Liver (tissue), 9 donors: ENCODE measurements around the gene NDUFA11. TPM values are rescaled to one million over a fixed set of nuclear protein-coding genes. Genes with fewer than 3 reads are reported as not detected.
"Not testable (repeated sequence)": the region's sequence is repeated elsewhere in the genome, so short reads cannot be mapped to it uniquely, and the experiment has no call there.

ENCODE experiments used
- DNase-seq: peaks from one replicate; pipeline ENCODE4 v3.0.0-alpha.2; 2017; ENCODE audit warnings: low spot score
- H3K27ac ChIP-seq, 2 donors: one replicate each; pipeline ENCODE4 v1.7.0; 2013; ENCODE audit warnings: inconsistent platforms in 2 of 2, low read length in 2 of 2, control low read depth in 1 of 2, low read depth in 1 of 2, mild to moderate bottlenecking in 1 of 2
- H3K27me3 ChIP-seq, 4 donors: one replicate each; pipeline versions ENCODE4 v1.6.1 to v1.7.0; 2013; ENCODE audit warnings: low read length in 3 of 4, inconsistent platforms in 1 of 4, mild to moderate bottlenecking in 1 of 4, moderate library complexity in 1 of 4; ENCODE audit not compliant: control insufficient read depth in 4 of 4, insufficient read depth in 4 of 4
- H3K36me3 ChIP-seq, 4 donors: one replicate each; pipeline versions ENCODE4 v1.6.1 to v1.7.0; 2013; ENCODE audit warnings: low read length in 3 of 4, mild to moderate bottlenecking in 3 of 4, low read depth in 1 of 4, moderate library complexity in 1 of 4; ENCODE audit not compliant: control insufficient read depth in 4 of 4, insufficient read depth in 3 of 4
- H3K4me1 ChIP-seq, 4 donors: one replicate each; pipeline versions ENCODE4 v1.6.1 to v1.7.0; 2013; ENCODE audit warnings: low read length in 3 of 4, mild to moderate bottlenecking in 3 of 4, moderate library complexity in 1 of 4; ENCODE audit not compliant: control insufficient read depth in 4 of 4, insufficient read depth in 4 of 4
- H3K4me3 ChIP-seq, 3 donors: one replicate each; pipeline versions ENCODE4 v1.6.1 to v1.7.0; 2013; ENCODE audit warnings: low read length in 3 of 3, control low read depth in 1 of 3, low read depth in 1 of 3, mild to moderate bottlenecking in 1 of 3
- H3K9ac ChIP-seq, 2 donors: one replicate each; pipeline ENCODE4 v1.7.0; 2013; ENCODE audit warnings: low read length in 2 of 2, mild to moderate bottlenecking in 2 of 2, moderate library complexity in 2 of 2, control low read depth in 1 of 2, low read depth in 1 of 2
- H3K9me3 ChIP-seq, 4 donors: one replicate each; pipeline versions ENCODE4 v1.6.1 to v1.7.0; 2013; ENCODE audit warnings: low read length in 3 of 4; ENCODE audit not compliant: control insufficient read depth in 4 of 4
- EGR1 ChIP-seq, 2 donors: IDR thresholded peaks; 2 replicates each; pipeline ENCODE4 v1.6.1; 2016 to 2018; ENCODE audit warnings: antibody characterized with exemption in 2 of 2, low read depth in 2 of 2
- FOXA1 ChIP-seq: IDR thresholded peaks from 2 replicates; pipeline ENCODE4 v1.6.1; 2016; ENCODE audit warnings: antibody characterized with exemption
- FOXA2 ChIP-seq: IDR thresholded peaks from 2 replicates; pipeline ENCODE4 v1.6.1; 2016; ENCODE audit warnings: antibody characterized with exemption
- GABPA ChIP-seq, 2 donors: IDR thresholded peaks in 1 of 2; conservative IDR thresholded peaks in 1 of 2; 2 replicates each; pipeline ENCODE4 v1.6.1; 2016; ENCODE audit warnings: antibody characterized with exemption in 2 of 2, mild to moderate bottlenecking in 1 of 2, moderate library complexity in 1 of 2
- HNF4A ChIP-seq, 2 donors: conservative IDR thresholded peaks; 2 replicates each; pipeline ENCODE4 v1.6.1; 2016; ENCODE audit warnings: antibody characterized with exemption in 2 of 2, mild to moderate bottlenecking in 2 of 2
- HNF4G ChIP-seq: IDR thresholded peaks from 2 replicates; pipeline ENCODE4 v1.6.1; 2016; ENCODE audit warnings: antibody characterized with exemption
- NR2F2 ChIP-seq: IDR thresholded peaks from 2 replicates; pipeline ENCODE4 v1.6.1; 2016; ENCODE audit warnings: antibody characterized with exemption
- REST ChIP-seq: IDR thresholded peaks from 2 replicates; pipeline ENCODE4 v1.6.1; 2016; ENCODE audit warnings: antibody characterized with exemption, mild to moderate bottlenecking
- WGBS: extraction: QIAGEN DNeasy Blood & Tissue Kit; methylation state at CpG from one replicate; pipeline ENCODE4 v1.1.7; 2013; 5-methylcytosine and 5-hydroxymethylcytosine counted together
- polyA plus RNA-seq, 2 donors: library from polyadenylated mRNA; stranded (reverse) in 1 of 2; unstranded in 1 of 2; fragments of 200-250 nt in 1 of 2; fragments of >200 nt in 1 of 2; fragmentation: Nextera tagmentation in 1 of 2; extraction: Ambion mirVana in 1 of 2; gene quantifications; one replicate each; pipeline versions ENCODE4 v1.2.1 to v1.2.3, GENCODE V29; 2013 to 2015
- total RNA-seq, 2 donors: library from RNA; depleted of rRNA; stranded (reverse); fragments of >200 nt; gene quantifications; one replicate each; pipeline ENCODE4 v1.2.3, GENCODE V29; 2014
- TF ChIP-seq, protein P1 (sequence below): IDR thresholded peaks from 2 replicates; pipeline ENCODE4 v1.6.1; 2016; ENCODE audit warnings: antibody characterized with exemption
- TF ChIP-seq, protein P2 (sequence below): IDR thresholded peaks from 2 replicates; pipeline ENCODE4 v1.6.1; 2016; ENCODE audit warnings: antibody characterized with exemption
- TF ChIP-seq, protein P3 (sequence below): fragments of 150-350 bp; IDR thresholded peaks from 2 replicates; pipeline ENCODE4 v1.5.1; 2017; ENCODE audit warnings: improper control_type of control experiment, low read depth, low read length; ENCODE audit not compliant: missing input control
- TF ChIP-seq, protein P4 (sequence below): IDR thresholded peaks from 2 replicates; pipeline ENCODE4 v1.6.1; 2016; ENCODE audit warnings: antibody characterized with exemption
- donor health status: healthy.
- donor health status: healthy.
- donor health status: healthy.
- donor health status: healthy.
- donor health status: healthy.

Gene NDUFA11
- total and polyA plus RNA-seq, 4 donors: 127 to 394 (median 226) TPM

DNA sequence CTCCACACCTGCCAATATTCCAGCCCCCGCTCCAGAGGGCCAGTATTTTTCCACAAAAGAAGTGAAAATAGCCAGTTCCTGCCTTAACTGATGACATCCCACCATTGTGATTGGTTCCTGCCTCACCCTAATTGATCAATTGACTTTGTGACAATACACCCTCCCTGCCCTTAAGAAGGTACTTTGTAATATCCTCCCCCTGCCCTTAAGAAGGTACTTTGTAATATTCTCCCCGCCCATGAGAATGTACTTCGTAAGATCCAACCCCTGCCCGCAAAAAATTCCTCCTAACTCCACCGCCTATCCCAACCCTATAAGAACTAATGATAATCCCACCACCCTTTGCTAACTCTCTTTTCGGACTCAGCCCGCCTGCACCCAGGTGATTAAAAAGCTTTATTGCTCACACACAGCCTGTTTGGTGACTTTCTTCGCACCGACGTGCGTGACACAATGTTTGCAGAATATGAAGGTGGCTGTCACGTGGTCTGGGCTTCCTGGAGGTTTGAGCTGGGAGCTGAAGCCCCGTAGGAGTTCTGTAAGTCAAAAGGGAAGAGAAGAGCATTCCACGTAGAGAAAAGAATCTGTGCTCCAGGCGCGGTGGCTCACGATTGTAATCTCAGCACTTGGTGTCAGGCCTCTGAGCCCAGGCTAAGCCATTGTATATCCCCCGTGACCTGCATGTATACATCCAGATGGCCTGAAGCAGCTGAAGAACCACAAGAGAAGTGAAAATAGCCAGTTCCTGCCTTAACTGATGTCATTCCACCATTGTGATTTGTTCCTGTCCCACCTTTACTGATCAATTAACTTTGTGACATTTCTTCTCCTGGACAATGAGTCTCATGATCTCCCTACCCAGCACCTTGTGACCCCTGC is 46.1 kb downstream of the NDUFA11 start:
- Histone ChIP-seq H3K9me3 (no peaks in the 10 kb centered on the region), H3K4me1 (no peaks in the 10 kb centered on the region), H3K36me3 (no peaks in the 10 kb centered on the region), H3K4me3 (no peak overlapping the region), H3K27ac (no peak overlapping the region), H3K27me3 (no peaks in the 10 kb centered on the region), H3K9ac (no peak overlapping the region)
- 96% methylated on average over 18 of the region's 18 CpGs for WGBS
- TF ChIP-seq FOXA2: no peak
- TF ChIP-seq, protein P1, sequence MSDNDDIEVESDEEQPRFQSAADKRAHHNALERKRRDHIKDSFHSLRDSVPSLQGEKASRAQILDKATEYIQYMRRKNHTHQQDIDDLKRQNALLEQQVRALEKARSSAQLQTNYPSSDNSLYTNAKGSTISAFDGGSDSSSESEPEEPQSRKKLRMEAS: no peak
- no peak for TF ChIP-seq FOXA1
- TF ChIP-seq HNF4A (conservative IDR thresholded peaks at IDR 0.05): no peak
- no peak for TF ChIP-seq REST
- no peak for TF ChIP-seq EGR1 (IDR thresholded peaks at IDR 0.05; ENCODE audit: low read depth in 2 of 2)
- no peak for TF ChIP-seq GABPA (IDR thresholded peaks at IDR 0.05 in 1 of 2, conservative IDR thresholded peaks at IDR 0.05 in 1 of 2)
- TF ChIP-seq, protein P2, sequence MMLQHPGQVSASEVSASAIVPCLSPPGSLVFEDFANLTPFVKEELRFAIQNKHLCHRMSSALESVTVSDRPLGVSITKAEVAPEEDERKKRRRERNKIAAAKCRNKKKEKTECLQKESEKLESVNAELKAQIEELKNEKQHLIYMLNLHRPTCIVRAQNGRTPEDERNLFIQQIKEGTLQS: no peak
- TF ChIP-seq, protein P3, sequence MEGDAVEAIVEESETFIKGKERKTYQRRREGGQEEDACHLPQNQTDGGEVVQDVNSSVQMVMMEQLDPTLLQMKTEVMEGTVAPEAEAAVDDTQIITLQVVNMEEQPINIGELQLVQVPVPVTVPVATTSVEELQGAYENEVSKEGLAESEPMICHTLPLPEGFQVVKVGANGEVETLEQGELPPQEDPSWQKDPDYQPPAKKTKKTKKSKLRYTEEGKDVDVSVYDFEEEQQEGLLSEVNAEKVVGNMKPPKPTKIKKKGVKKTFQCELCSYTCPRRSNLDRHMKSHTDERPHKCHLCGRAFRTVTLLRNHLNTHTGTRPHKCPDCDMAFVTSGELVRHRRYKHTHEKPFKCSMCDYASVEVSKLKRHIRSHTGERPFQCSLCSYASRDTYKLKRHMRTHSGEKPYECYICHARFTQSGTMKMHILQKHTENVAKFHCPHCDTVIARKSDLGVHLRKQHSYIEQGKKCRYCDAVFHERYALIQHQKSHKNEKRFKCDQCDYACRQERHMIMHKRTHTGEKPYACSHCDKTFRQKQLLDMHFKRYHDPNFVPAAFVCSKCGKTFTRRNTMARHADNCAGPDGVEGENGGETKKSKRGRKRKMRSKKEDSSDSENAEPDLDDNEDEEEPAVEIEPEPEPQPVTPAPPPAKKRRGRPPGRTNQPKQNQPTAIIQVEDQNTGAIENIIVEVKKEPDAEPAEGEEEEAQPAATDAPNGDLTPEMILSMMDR: no peak
- no peak for TF ChIP-seq HNF4G
- TF ChIP-seq, protein P4, sequence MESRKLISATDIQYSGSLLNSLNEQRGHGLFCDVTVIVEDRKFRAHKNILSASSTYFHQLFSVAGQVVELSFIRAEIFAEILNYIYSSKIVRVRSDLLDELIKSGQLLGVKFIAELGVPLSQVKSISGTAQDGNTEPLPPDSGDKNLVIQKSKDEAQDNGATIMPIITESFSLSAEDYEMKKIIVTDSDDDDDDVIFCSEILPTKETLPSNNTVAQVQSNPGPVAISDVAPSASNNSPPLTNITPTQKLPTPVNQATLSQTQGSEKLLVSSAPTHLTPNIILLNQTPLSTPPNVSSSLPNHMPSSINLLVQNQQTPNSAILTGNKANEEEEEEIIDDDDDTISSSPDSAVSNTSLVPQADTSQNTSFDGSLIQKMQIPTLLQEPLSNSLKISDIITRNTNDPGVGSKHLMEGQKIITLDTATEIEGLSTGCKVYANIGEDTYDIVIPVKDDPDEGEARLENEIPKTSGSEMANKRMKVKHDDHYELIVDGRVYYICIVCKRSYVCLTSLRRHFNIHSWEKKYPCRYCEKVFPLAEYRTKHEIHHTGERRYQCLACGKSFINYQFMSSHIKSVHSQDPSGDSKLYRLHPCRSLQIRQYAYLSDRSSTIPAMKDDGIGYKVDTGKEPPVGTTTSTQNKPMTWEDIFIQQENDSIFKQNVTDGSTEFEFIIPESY: no peak
- TF ChIP-seq NR2F2: no peak
- no peak for DNase-seq

DNA sequence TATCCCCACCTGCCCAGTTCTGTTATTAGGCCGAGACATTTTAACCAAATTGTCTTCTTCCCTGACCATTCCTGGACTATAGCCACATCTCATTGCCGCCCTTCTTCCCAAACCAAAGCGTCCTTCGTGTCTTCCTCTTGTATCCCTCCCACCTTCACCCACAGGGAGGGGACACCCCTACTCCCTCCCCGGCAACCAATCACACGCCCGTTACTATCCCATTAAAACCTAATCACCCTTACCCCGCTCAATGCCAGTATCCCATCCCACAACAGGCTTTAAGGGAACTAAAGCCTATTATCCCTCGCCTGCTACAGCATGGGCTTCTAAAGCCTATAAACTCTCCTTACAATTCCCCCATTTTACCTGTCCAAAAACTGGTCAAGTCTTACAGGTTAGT is 48.4 kb downstream of the NDUFA11 start:
- not testable (repeated sequence) for H3K9me3 ChIP-seq, H3K4me3 ChIP-seq, H3K36me3 ChIP-seq, DNase-seq, H3K27ac ChIP-seq, H3K9ac ChIP-seq, H3K4me1 ChIP-seq, H3K27me3 ChIP-seq
- WGBS: 92% methylated on average over 9 of the region's 9 CpGs

DNA sequence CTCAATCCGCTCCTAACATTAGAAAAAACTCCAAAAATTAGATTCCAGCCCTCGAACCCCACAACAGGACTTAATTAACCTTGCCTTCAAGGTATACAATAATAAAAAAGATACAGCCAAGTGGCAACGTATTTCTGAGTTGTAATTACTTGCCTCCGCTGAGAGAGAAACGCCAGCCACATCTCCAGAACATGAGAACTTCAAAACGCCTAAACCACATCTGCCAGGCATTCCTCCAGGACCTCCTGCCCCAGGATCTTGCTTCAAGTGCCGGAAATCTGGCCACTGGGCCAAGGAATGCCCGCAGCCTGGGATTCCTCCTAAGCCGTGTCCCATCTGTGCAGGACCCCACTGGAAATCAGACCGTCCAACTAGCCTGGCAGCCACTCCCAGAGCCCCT is 49.5 kb downstream of the NDUFA11 start:
- 88% methylated on average over 10 of the region's 10 CpGs for WGBS
- H3K9ac ChIP-seq, H3K4me1 ChIP-seq, H3K27me3 ChIP-seq, H3K27ac ChIP-seq, DNase-seq, H3K36me3 ChIP-seq, H3K9me3 ChIP-seq, H3K4me3 ChIP-seq: not testable (repeated sequence)
